Measurements from ENCODE around the gene NSUN2.

Gene NSUN2

GRCh38 chr5:6642655-6643054 is 9.8 kb upstream of the NSUN2 start:
- Histone ChIP-seq H3K4me2 (ENCODE audit: low read length) (no peak overlapping the region), H3F3A (ENCODE audit: control insufficient read depth, insufficient read depth) (no peaks in the 10 kb centered on the region), H3K27me3 (ENCODE audit: control insufficient read depth, low read length) (no peaks in the 10 kb centered on the region), H3K9me3 (ENCODE audit: control insufficient read depth, insufficient read depth, low read length) (no peaks in the 10 kb centered on the region), H3K36me3 (ENCODE audit: control insufficient read depth, low read length) (peaks cover 4% of the 10 kb centered on the region; the same call in 1 of the 2 replicates), H3K27ac (ENCODE audit: low read depth, low read length) (no peak overlapping the region), H3K79me2 (ENCODE audit: control insufficient read depth, low read length) (peaks cover 9% of the 10 kb centered on the region), H3K4me3 (ENCODE audit: low read length) (no peak overlapping the region), H3K9me2 (replicated peaks; ENCODE audit: control insufficient read depth, low read length) (no peaks in the 10 kb centered on the region), H3K4me1 (ENCODE audit: control insufficient read depth, low read length) (no peaks in the 10 kb centered on the region), H4K20me1 (ENCODE audit: control insufficient read depth, insufficient read depth, low read depth, low read length) (no peaks in the 10 kb centered on the region)
- TF ChIP-seq CTCF (IDR thresholded peaks at IDR 0.05; ENCODE audit: low read depth, low read length, poor library complexity, severe bottlenecking), result no peak
- no peak for TF ChIP-seq EZH2phosphoT487 (IDR thresholded peaks at IDR 0.05; ENCODE audit: borderline replicate concordance, low read length)

GRCh38 chr5:6638236-6638635 is 5.4 kb upstream of the NSUN2 start:
- Histone ChIP-seq H3K9me3 (ENCODE audit: control insufficient read depth, insufficient read depth, low read length) (no peaks in the 10 kb centered on the region), H3K4me1 (ENCODE audit: control insufficient read depth, low read length) (peaks cover 16% of the 10 kb centered on the region), H3K9me2 (replicated peaks; ENCODE audit: control insufficient read depth, low read length) (no peaks in the 10 kb centered on the region), H3K27ac (ENCODE audit: low read depth, low read length) (no peak overlapping the region), H3F3A (ENCODE audit: control insufficient read depth, insufficient read depth) (no peaks in the 10 kb centered on the region), H3K27me3 (ENCODE audit: control insufficient read depth, low read length) (no peaks in the 10 kb centered on the region), H3K4me3 (ENCODE audit: low read length) (no peak overlapping the region), H3K36me3 (ENCODE audit: control insufficient read depth, low read length) (peaks cover 3% of the 10 kb centered on the region), H3K4me2 (ENCODE audit: low read length) (no peak overlapping the region), H3K79me2 (ENCODE audit: control insufficient read depth, low read length) (peaks cover 48% of the 10 kb centered on the region), H4K20me1 (ENCODE audit: control insufficient read depth, insufficient read depth, low read depth, low read length) (no peaks in the 10 kb centered on the region)
- no peak for TF ChIP-seq CTCF (IDR thresholded peaks at IDR 0.05; ENCODE audit: low read depth, low read length, poor library complexity, severe bottlenecking)

GRCh38 chr5:6637590-6637989 is 4.7 kb upstream of the NSUN2 start:
- no peak overlapping the region for H3K4me3 ChIP-seq (ENCODE audit: low read length)
- no peak overlapping the region for H3K27ac ChIP-seq (ENCODE audit: low read depth, low read length)
- no peaks in the 10 kb centered on the region for H3F3A ChIP-seq (ENCODE audit: control insufficient read depth, insufficient read depth)
- no peaks in the 10 kb centered on the region for H3K27me3 ChIP-seq (ENCODE audit: control insufficient read depth, low read length)
- TF ChIP-seq EZH2phosphoT487 (IDR thresholded peaks at IDR 0.05; ENCODE audit: borderline replicate concordance, low read length) (no peak), CTCF (IDR thresholded peaks at IDR 0.05; ENCODE audit: low read depth, low read length, poor library complexity, severe bottlenecking) (no peak)
- peaks cover 50% of the 10 kb centered on the region for H3K79me2 ChIP-seq (ENCODE audit: control insufficient read depth, low read length)
- H3K36me3 ChIP-seq (ENCODE audit: control insufficient read depth, low read length), result peaks cover 3% of the 10 kb centered on the region
- no peak overlapping the region for H3K4me2 ChIP-seq (ENCODE audit: low read length)
- H4K20me1 ChIP-seq (ENCODE audit: control insufficient read depth, insufficient read depth, low read depth, low read length), result no peaks in the 10 kb centered on the region
- no peaks in the 10 kb centered on the region for H3K9me2 ChIP-seq (replicated peaks; ENCODE audit: control insufficient read depth, low read length)
- H3K9me3 ChIP-seq (ENCODE audit: control insufficient read depth, insufficient read depth, low read length), result no peaks in the 10 kb centered on the region
- peaks cover 16% of the 10 kb centered on the region for H3K4me1 ChIP-seq (ENCODE audit: control insufficient read depth, low read length)

- H3K79me2 ChIP-seq (ENCODE audit: control insufficient read depth, low read length), result peaks cover 55% of the 10 kb centered on the region
- H3K9me2 ChIP-seq (replicated peaks; ENCODE audit: control insufficient read depth, low read length), result no peaks in the 10 kb centered on the region
- H3K36me3 ChIP-seq (ENCODE audit: control insufficient read depth, low read length), result peaks cover 9% of the 10 kb centered on the region
- no peaks in the 10 kb centered on the region for H4K20me1 ChIP-seq (ENCODE audit: control insufficient read depth, insufficient read depth, low read depth, low read length)
- H3K4me1 ChIP-seq (ENCODE audit: control insufficient read depth, low read length), result peaks cover 16% of the 10 kb centered on the region
- no peak overlapping the region for H3K4me2 ChIP-seq (ENCODE audit: low read length)
- H3K27me3 ChIP-seq (ENCODE audit: control insufficient read depth, low read length), result no peaks in the 10 kb centered on the region
- no peak overlapping the region for H3K4me3 ChIP-seq (ENCODE audit: low read length)
- H3K9me3 ChIP-seq (ENCODE audit: control insufficient read depth, insufficient read depth, low read length), result no peaks in the 10 kb centered on the region
- no peak overlapping the region for H3K27ac ChIP-seq (ENCODE audit: low read depth, low read length)
- no peak for TF ChIP-seq CTCF (IDR thresholded peaks at IDR 0.05; ENCODE audit: low read depth, low read length, poor library complexity, severe bottlenecking)
- no peak for TF ChIP-seq EZH2phosphoT487 (IDR thresholded peaks at IDR 0.05; ENCODE audit: borderline replicate concordance, low read length)
- no peaks in the 10 kb centered on the region for H3F3A ChIP-seq (ENCODE audit: control insufficient read depth, insufficient read depth)
Measured at GRCh38 chr5:6637022-6637421, 4.2 kb upstream of the NSUN2 start.

Data from DOHH2 (cell line).